LNCaP clone FGC (cell line): ENCODE measurements around the gene RASA1.

Experiments
- DNase-seq: peaks from one replicate; pipeline ENCODE4 v3.0.0-alpha.2; 2011; ENCODE audit warnings: low read depth
- H3K4me3 ChIP-seq: 2 replicates; pipeline ENCODE4 v1.5.1; 2011; ENCODE audit warnings: mild to moderate bottlenecking, low read depth, low read length, control low read depth
- CTCF ChIP-seq: IDR thresholded peaks from 2 replicates; pipeline ENCODE4 v1.5.1; 2012; ENCODE audit warnings: mild to moderate bottlenecking; ENCODE audit not compliant: control insufficient read depth, insufficient read depth; ENCODE audit errors: extremely low read depth

RASA1 gene

GRCh38 chr5:87399720-87400119 is 132.0 kb downstream of the RASA1 start:
- no peak for TF ChIP-seq CTCF
- DNase-seq: no peak

GRCh38 chr5:87400305-87400899 is 132.7 kb downstream of the RASA1 start:
- DNase-seq: no peak
- H3K4me3 ChIP-seq: no peak overlapping the region
- peak; percentile 58 for TF ChIP-seq CTCF

More at GRCh38 chr5:87399720-87400119, 132.0 kb downstream of the RASA1 start:
- no peak overlapping the region for H3K4me3 ChIP-seq

- H3K4me3 ChIP-seq: no peak overlapping the region
- DNase-seq: no peak
- TF ChIP-seq CTCF: no peak
These were observed 133.9 kb downstream of the RASA1 start for GRCh38 chr5:87401626-87402025.

- DNase-seq: no peak
- TF ChIP-seq CTCF: no peak
- no peak overlapping the region for H3K4me3 ChIP-seq
These were observed 135.7 kb downstream of the RASA1 start for GRCh38 chr5:87403409-87403808.

GRCh38 chr5:87403899-87404298 is 136.2 kb downstream of the RASA1 start:
- no peak for TF ChIP-seq CTCF
- H3K4me3 ChIP-seq: no peak overlapping the region
- no peak for DNase-seq

- no peak overlapping the region for H3K4me3 ChIP-seq
- no peak for DNase-seq
- no peak for TF ChIP-seq CTCF
These were observed 136.7 kb downstream of the RASA1 start for GRCh38 chr5:87404359-87404758.
